GM18858 (cell line): ENCODE measurements around the gene PLK3.
"Not testable (repeated sequence)": the region's sequence is repeated elsewhere in the genome, so short reads cannot be mapped to it uniquely, and the experiment has no call there.

ENCODE experiments used
- ATAC-seq: cut with Tn5 transposase; IDR thresholded peaks from one replicate; pipeline ENCODE4 v1.9.1; 2021; ENCODE audit not compliant: unreplicated experiment

The PLK3 gene

DNA sequence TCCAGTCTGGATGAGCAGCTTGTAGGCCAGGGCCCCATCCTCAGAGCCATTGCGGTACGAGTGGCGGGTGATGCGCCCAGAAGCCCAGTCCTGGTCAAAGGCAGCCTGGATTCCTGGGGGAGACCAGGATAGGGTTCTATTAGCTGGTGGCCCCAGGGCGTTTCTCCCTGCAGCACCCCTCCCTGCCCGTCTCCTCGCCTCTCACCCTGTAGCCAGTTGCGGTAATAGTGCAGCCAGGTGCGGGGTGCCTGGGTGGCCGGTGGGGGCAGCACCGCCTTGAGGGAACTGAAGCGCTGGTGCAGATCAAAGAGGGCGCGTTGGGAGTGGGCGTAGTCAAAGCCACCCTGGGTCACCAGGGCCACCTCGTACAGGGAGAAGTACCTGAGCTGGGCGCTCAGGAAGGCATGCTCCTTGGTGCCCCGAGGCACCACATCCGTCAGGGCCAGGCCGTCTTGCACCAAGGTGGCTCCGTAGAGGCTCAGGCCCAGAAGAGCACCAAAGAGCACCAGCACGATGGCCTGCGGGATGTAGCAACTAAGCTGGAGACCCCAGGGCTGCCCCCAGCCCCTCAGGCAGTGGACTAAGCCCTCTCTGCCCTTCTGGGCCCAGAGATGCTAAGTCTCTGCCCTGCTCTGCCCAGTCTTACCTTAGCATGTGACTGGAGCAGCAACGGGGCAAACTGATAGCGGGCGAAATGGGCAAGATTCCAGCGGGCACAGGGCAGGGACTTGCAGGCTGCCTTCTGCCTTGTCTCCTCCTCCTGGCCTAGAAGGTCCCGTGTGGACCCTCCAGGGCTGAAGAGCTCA, 27.2 kb downstream of the PLK3 start:
- no peak for ATAC-seq

- no peak for ATAC-seq
These were observed 27.9 kb downstream of the PLK3 start for GRCh38 chr1:44828003-44828651.

GRCh38 chr1:44828841-44829440, 28.8 kb downstream of the PLK3 start:
- no peak for ATAC-seq

GRCh38 chr1:44829506-44830384, 29.6 kb downstream of the PLK3 start:
- ATAC-seq = no peak

DNA sequence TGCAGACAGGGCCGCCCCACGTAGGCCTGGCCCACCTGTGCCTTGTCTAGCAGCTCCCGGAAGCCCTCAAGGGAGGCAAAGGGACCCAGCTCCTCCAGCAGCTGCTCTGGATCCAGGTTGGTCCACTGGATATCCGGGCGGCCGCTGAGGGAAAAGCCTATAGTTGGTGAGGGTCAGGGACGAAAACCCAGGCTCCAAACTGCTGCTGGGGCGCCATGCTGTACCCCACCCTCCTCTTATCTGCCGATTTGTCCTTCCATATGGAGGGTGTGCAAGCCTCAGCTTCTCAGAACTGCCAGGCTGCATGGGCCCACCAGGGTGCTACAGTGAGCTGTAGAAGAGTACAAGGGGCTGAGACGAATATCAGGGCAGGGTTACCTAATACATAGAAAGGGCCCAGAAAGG, 30.7 kb downstream of the PLK3 start:
- ATAC-seq = no peak

DNA sequence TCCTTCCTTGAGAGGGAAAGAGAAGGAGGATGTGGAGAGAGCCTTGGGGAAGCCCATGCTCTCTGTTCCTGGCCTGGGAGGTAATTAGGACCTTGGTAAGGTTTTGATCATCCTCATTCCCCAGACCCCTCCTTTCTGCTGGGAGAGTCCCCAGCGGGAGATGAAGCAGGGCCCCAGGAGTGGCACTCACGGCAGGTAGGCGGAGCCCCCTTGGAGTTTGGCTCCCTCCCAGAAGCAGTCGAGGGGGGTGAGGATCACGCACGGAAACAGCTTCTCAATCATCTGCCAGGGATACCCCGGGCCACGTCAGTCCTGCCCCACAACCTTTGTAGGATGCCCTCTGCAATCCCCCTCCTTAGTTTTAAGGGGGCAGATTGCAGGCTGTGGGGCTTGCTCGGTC, 31.3 kb downstream of the PLK3 start:
- no peak for ATAC-seq

DNA sequence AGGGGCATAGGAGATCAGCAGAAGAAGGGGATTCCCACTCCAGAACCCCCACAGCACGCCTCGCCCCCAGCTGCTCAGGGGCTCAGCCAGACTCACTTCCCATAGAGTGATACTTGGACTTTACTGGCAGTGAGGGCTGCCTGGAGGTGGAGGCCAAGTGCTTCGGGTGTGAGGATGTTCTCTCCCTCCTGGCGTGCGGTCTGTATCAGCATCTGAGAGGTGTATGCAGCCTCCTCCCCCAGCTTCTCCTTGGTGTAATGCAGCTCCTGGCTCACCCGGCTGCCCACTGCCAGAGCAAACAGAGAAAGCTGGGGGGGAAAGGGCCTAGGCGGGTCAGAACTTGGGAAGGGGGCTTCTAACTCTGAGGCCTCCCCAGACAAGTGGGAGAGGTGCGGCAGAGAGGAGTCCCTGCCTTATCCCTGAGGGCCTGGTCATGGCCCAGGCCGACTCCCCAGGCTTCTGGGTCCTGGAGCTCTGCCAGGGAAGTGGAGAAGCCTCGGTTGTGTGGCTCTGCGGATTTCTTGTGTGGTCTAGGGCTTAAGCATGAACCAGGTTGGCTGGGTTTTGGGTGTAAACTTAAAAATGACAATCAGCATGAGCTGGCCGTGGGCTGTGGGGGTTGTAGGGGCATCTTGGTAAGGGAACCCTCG, 32.0 kb downstream of the PLK3 start:
- no peak for ATAC-seq

GRCh38 chr1:44834328-44834727, 34.2 kb downstream of the PLK3 start:
- ATAC-seq = no peak

GRCh38 chr1:44835738-44836675, 35.8 kb downstream of the PLK3 start:
- no peak for ATAC-seq

DNA sequence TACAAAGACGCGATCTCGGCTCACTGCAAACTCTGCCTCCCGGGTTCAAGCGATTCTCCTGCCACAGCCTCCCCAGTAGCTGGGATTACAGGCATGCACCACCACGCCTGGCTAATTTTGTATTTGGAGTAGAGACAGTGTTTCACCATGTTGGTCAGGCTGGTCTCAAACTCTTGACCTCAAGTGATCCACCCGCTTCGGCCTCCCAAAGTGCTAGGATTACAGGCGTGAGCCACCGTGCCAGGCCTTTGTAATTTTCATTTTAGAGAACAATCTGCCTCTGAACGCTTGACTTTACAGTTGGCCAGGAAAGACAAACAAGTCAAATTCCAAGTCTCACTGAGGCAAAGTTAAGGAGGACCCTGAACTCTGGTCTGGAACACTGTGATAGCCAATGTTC, 38.1 kb downstream of the PLK3 start:
- not testable (repeated sequence) for ATAC-seq

DNA sequence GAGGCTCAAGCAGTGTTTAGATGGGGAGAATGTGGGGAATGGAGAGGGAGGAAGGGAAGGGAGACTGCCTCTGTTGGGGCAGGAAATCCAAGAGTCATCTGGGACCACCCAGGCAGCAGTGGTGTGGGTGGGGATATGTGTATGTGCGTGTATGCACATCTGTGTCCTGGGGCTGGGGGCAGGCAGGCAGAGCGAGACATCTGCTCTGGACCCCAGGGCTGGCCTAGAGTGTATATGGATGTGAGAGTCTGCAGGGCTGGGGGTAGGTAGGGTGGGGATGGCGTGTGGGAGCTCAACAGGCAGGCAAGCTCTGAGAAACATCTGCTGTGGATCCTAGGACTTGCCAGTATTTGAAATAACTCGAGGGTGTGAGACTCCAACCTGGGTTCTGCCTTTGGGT, 39.4 kb downstream of the PLK3 start:
- ATAC-seq = no peak

DNA sequence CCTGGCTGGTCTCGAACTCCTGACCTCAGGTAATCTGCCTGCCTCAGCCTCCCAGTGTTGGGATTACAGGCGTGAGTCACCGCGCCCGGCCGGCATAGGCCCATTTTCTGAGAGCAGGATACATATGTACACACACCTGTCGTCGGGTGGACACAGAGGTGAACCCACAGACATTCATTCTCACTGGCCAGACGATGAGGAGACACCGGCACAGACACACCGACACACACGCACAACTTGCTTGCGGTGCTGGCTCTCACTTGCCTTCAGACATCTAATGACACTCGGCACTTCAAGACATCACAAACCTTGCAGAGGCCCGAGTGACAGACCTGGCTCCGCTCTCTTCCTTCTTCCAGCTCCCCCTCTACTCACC, 42.3 kb downstream of the PLK3 start:
- no peak for ATAC-seq

- ATAC-seq = no peak
These were observed 42.9 kb downstream of the PLK3 start, which contains the start of gene PTCH2 for GRCh38 chr1:44842862-44843655. Gene PTCH2 (minus strand): TSS chr1:44843253. CDS start chr1:44842932, 321 bp downstream.

DNA sequence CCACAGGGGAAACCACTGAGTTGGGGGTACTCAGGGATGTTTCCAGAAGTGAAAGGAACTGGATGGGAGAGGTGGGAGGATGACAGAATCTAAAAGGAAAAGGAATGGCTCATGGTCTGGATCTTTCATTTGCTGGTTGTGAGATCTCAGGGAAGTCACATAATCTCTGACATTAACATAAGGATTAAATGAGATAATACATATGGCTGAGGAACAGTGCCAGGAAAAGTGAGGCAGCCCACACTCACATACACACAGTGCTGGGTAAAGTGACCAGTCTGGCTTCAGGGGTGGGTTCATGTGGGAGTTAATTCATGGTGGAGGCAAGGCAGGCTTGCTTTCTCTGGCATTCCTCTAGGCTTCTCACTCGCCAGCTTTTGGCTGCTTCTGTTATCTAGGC, 46.8 kb downstream of the PLK3 start:
- no peak for ATAC-seq

GRCh38 chr1:44847845-44848244, 47.7 kb downstream of the PLK3 start:
- ATAC-seq = no peak

DNA sequence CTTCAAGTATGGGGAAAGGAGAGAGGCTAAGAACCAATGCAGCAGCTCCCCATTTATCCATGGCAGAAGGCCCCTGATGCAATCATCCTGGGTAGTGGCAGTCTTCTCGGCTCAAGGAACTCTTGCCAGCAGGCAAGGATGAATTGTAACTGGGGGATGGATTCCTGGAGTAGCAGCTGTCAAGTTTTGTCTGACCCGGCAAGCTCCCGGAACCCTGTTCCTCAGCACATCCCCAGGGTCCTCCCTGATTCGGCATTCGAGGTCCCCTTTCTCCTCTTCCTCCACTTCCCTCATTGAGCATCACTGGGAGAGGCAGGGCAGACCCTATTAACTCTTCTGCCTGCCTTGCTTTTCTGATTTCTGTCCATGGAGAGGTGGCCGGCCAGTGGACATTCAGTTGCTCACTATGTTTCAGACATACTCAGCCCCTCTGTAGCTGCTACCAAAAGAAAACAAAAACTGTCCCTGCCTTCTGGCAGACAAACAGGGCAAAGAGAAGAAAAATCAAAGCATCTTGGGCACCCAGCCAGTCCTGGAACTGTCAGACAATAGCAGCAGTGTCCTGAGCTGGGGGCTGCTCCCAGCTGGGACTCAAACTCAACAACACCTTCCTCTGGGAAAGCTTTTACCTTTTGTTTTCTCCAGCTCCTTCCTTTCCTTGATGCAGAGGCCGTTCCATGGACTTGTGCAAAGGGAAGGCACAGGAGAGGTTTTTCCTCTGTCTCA, 48.4 kb downstream of the PLK3 start:
- ATAC-seq = no peak

DNA sequence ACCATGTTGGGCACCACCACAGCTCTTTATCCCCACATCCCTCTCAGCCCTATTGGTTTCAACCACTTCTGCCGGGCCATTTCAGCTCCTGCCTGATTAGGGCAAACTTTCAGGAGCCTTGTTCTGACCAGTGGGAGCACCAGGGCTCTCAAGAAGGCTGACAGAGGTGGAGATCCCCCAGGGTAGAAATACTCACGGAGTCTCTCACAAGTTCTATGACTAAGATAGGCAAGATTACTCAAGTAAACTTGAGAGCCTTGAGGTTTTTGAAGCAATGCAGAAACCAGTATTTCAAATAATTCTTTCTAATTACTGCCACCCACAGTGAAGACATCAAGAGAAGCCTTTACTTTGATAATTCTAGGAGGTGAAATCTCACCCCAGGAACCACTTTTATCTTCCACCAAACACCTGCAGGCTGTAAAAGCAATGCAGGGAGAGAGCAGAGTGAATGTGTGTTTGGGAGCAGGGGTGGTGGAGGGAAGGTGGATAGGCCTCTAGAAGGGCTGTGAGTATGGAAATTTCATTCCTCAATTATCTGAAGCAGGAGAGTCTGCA, 49.5 kb downstream of the PLK3 start:
- no peak for ATAC-seq

- no peak for ATAC-seq
These were observed 51.1 kb downstream of the PLK3 start for GRCh38 chr1:44851308-44851707.
